GM10847 (cell line): ENCODE measurements around the gene GABRP.

Experiments
- POLR2A ChIP-seq: IDR thresholded peaks from 2 replicates; pipeline ENCODE4 v1.6.1; 2011; ENCODE audit not compliant: insufficient read length; ENCODE audit errors: extremely low read depth

The GABRP gene

GRCh38 chr5:170821257-170821800, 37.8 kb downstream of the GABRP start:
- no peak for TF ChIP-seq POLR2A

GRCh38 chr5:170826117-170826516, 42.6 kb downstream of the GABRP start:
- TF ChIP-seq POLR2A, result no peak

DNA sequence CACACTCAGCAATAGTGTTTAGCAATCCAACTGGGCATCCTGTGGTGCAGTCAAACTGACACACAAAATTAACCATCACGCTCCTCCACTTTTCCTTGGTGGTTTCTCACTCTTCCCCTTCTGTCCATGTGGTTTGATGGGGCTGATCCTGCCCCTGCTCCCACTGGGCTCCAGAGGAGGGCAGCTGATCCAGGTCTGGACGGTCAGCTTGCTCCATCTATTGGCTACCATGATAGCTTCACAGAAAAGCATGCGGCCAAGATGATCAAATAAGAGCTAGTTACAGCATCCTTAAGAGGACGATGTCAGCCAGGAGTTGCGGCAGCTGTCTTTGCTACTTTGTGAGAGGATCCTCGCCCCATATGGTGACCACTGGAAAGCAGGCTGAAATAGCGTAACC, 48.7 kb downstream of the GABRP start:
- TF ChIP-seq POLR2A, result no peak

- TF ChIP-seq POLR2A, result no peak
Measured at GRCh38 chr5:170836226-170836625, 52.7 kb downstream of the GABRP start.

DNA sequence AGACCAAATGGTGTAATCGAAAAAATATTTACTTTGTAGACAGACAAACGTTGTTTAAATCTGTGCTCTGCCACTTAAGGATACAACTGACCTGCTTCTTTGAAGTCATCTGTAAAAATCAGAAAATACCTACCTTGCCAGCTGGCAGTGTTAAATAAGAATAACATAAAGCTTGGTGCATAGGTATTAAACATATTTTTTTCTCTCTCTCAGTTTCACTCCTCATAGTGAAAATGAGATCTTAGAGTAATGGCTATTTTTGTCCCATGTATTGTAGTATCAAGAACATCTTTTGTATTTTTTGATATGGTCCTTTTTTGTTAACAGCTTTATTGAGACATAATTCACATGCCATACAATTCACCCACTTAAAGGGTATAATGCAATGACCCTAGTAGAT, 60.3 kb downstream of the GABRP start:
- TF ChIP-seq POLR2A, result no peak

GRCh38 chr5:170844651-170845050, 61.1 kb downstream of the GABRP start:
- TF ChIP-seq POLR2A, result no peak

DNA sequence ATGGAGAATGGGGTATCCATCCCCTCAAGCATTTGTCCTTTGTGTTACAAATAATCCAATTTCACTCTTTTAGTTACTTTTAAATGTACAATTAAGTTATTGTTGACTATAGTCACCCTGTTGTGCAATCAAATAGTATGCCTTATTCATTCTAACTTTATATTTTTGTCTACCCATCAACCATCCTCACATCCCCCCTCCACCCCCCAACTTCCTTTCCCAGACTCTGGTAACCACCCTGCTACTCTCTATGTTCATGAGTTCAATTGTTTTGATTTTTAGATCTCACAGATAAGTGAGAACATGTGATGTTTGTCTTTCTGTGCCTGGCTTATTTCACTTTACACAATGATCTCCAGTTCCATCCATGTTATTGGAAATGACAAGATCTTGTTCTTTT, 62.9 kb downstream of the GABRP start:
- TF ChIP-seq POLR2A, result no peak

GRCh38 chr5:170846846-170847245, 63.3 kb downstream of the GABRP start:
- no peak for TF ChIP-seq POLR2A

- no peak for TF ChIP-seq POLR2A
Measured at GRCh38 chr5:170848033-170848432, 64.5 kb downstream of the GABRP start.

DNA sequence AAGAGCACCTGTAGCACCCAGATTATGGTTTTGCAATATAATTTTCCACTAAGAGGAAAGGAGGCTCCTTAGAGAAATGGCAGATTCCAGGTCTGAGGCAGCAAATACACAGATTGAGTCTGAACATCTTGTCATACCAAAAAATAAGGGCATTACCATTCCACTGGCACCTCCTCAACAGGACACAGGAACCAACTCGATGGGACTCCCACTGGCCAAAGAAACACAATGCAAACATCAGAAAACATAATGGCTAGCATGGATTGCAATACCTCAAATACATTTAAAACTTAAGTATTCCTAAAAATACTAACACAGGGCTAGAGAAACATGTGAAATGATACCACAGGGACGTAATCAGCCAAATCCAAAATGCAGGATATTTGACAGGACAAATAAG, 65.8 kb downstream of the GABRP start:
- no peak for TF ChIP-seq POLR2A

DNA sequence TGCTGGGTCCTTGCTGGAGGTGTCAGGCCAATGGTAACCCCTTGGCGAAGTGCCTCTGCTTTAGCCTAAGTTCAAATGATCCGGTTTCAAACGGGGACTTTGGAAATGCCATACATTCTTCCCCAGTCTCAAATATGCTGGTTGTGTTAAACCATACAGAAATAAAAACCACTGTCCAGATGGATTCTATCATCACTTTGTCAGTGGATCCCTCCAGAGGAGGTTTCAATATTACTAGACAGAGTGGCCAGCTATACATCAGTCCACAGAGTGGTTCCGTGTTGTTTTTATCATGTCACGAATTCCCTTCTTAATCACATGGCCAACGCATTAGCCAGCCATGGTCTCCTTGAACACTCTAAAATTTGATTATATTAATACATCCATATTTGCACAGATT, 71.0 kb downstream of the GABRP start:
- no peak for TF ChIP-seq POLR2A

DNA sequence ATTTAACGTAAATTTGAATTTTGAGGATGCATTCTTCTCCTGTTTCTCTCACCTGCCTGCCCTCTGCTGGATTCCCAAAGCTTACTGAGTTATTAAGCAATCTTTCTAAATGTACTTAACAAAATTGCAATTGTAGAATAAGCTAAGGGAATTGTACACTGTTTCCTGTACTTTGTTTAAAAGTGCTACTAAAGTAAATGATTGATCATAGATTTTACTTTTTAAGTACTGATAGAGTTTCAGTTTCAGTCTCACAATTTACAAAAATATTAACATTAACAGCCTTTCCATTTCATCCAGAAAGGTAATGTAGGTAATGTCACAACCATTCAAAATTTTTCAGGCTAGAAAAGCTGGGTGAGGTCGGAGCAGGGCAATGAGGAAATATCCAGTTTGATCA, 73.5 kb downstream of the GABRP start:
- TF ChIP-seq POLR2A, result no peak

DNA sequence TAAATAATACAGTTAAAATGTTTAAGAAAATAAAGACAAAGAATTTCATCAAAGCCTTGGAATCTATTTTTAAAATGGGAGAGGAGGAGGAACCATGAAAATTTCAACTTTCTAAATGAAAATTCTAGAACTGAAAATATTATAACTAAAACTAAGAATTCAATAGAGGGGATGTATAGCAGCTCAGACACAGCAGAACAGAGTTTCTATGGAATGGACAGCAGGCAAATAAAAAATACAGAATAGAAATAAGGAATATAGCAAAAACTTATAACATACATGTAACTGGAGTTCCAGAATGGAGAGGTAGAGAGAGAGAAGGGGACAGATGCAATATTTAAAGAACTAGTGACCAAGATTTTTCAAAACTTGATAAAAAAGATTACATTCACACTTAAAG, 76.9 kb downstream of the GABRP start:
- no peak for TF ChIP-seq POLR2A

DNA sequence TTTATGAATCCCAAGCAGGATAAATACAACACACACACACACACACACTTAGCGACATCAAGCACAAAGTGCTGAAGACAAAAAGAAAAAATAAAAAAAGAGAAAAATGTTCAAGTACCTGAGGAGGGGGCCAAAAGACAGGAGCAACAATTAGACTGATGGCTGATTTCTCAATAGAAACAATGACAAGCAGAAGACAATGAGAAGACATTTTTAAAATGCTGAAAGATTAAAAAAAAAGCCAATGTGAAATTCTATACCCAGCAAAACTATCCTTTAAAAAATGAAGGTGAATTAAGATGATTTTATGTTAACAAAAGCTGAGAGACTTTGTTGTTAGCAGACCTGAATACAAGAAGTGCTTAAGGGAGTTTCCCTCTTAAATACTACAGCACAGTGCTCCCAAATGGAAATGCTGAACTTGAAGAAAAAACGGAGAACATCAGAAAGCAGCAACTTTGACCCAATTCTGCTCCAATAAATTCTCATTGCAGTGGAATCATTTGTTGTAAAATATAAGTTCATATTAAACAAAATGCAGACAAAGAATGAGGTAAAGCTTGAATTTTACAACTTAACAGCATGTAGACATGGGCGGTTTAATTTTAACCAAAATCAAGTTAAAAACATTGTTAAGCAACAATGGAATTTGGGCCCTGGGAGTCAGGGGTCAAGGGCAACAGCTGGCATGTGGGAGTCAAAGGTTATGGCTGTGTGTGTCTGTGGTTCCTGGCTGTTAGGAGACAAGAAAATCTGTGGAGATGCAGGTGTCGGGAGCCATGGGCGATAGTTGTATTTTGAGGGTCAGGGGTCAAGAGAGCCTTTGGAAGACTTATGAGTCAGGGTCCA, 77.5 kb downstream of the GABRP start:
- TF ChIP-seq POLR2A, result no peak

- no peak for TF ChIP-seq POLR2A
Measured at GRCh38 chr5:170861667-170861916, 78.1 kb downstream of the GABRP start.

GRCh38 chr5:170861917-170862766, 78.6 kb downstream of the GABRP start, which contains the start of gene RANBP17:
RANBP17 (plus strand) TSS chr5:170862018.
- no peak for TF ChIP-seq POLR2A

DNA sequence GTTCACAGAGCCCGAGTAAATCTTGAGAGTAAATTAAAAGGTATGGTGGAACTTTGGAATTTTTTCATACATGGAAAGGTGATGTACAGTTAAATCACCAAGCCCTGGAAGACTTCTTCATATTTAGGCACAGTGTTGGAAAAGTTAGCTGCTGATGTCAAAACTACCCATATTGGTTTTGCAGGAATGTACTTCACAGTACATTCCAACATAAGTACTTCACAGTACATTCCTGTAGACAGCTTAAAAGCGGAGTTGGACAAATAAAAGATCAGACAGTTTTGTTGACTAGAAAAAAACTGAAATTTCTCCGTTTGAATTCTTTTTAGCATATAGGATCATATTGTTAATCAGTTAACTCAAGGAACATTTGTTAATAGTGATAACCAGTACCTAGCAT, 80.1 kb downstream of the GABRP start:
- TF ChIP-seq POLR2A, result no peak
